ENCODE measurements around the gene NEU4. TPM values are rescaled to one million over a fixed set of nuclear protein-coding genes. Genes with fewer than 3 reads are reported as not detected.

NEU4 gene
- polyA plus RNA-seq, 1 experiment, result not detected

- H3K36me3 ChIP-seq (ENCODE audit: control insufficient read depth, insufficient read depth, low read length), result no peaks in the 10 kb centered on the region
- no peak for TF ChIP-seq CTCF (IDR thresholded peaks at IDR 0.05; ENCODE audit: insufficient read depth, low read depth, low read length)
- CTCF ChIA-PET, result no interaction called here
- POLR2A ChIA-PET, result no interaction called here
- no peaks in the 10 kb centered on the region; the same call in 1 of the 2 replicates for H3K27me3 ChIP-seq (ENCODE audit: control insufficient read depth, insufficient read depth, low read length)
- no peak overlapping the region for H3K4me3 ChIP-seq (ENCODE audit: low read depth, low read length)
- DNase-seq (ENCODE audit: low read depth), result no peak
Measured at GRCh38 chr2:241813644-241814392, 4.8 kb downstream of the NEU4 start.

GRCh38 chr2:241814393-241814642 lies 5.3 kb downstream of the NEU4 start:
- POLR2A ChIA-PET, result no interaction called here
- CTCF ChIA-PET, result no interaction called here
- TF ChIP-seq CTCF (IDR thresholded peaks at IDR 0.05; ENCODE audit: insufficient read depth, low read depth, low read length), result no peak
- H3K4me3 ChIP-seq (ENCODE audit: low read depth, low read length), result no peak overlapping the region
- no peaks in the 10 kb centered on the region; the same call in 1 of the 2 replicates for H3K27me3 ChIP-seq (ENCODE audit: control insufficient read depth, insufficient read depth, low read length)
- H3K36me3 ChIP-seq (ENCODE audit: control insufficient read depth, insufficient read depth, low read length), result no peaks in the 10 kb centered on the region
- DNase-seq (ENCODE audit: low read depth), result no peak

GRCh38 chr2:241814643-241815476 lies 5.9 kb downstream of the NEU4 start:
- ChIA-PET POLR2A (no interaction called here), CTCF (no interaction called here)
- H3K27me3 ChIP-seq (ENCODE audit: control insufficient read depth, insufficient read depth, low read length), result no peaks in the 10 kb centered on the region; the same call in 1 of the 2 replicates
- no peaks in the 10 kb centered on the region for H3K36me3 ChIP-seq (ENCODE audit: control insufficient read depth, insufficient read depth, low read length)
- no peak for DNase-seq (ENCODE audit: low read depth)
- no peak overlapping the region for H3K4me3 ChIP-seq (ENCODE audit: low read depth, low read length)
- no peak for TF ChIP-seq CTCF (IDR thresholded peaks at IDR 0.05; ENCODE audit: insufficient read depth, low read depth, low read length)

- DNase-seq (ENCODE audit: low read depth), result no peak
- ChIA-PET CTCF (no interaction called here), POLR2A (no interaction called here)
- Histone ChIP-seq H3K36me3 (ENCODE audit: control insufficient read depth, insufficient read depth, low read length) (no peaks in the 10 kb centered on the region), H3K4me3 (ENCODE audit: low read depth, low read length) (no peak overlapping the region), H3K27me3 (ENCODE audit: control insufficient read depth, insufficient read depth, low read length) (no peaks in the 10 kb centered on the region; the same call in 1 of the 2 replicates)
- TF ChIP-seq CTCF (IDR thresholded peaks at IDR 0.05; ENCODE audit: insufficient read depth, low read depth, low read length), result no peak
Measured at GRCh38 chr2:241815477-241816430, 6.8 kb downstream of the NEU4 start.
